HG02943 (cell line): ENCODE data around the gene CHRM1.

Experiments used
- ATAC-seq: cut with Tn5 transposase; IDR thresholded peaks from one replicate; pipeline ENCODE4 v1.9.1; 2021; ENCODE audit warnings: mild to moderate bottlenecking, low read depth, moderate library complexity; ENCODE audit not compliant: unreplicated experiment

CHRM1 gene

GRCh38 chr11:62926680-62927455, 5.7 kb upstream of the CHRM1 start:
- no peak for ATAC-seq

DNA sequence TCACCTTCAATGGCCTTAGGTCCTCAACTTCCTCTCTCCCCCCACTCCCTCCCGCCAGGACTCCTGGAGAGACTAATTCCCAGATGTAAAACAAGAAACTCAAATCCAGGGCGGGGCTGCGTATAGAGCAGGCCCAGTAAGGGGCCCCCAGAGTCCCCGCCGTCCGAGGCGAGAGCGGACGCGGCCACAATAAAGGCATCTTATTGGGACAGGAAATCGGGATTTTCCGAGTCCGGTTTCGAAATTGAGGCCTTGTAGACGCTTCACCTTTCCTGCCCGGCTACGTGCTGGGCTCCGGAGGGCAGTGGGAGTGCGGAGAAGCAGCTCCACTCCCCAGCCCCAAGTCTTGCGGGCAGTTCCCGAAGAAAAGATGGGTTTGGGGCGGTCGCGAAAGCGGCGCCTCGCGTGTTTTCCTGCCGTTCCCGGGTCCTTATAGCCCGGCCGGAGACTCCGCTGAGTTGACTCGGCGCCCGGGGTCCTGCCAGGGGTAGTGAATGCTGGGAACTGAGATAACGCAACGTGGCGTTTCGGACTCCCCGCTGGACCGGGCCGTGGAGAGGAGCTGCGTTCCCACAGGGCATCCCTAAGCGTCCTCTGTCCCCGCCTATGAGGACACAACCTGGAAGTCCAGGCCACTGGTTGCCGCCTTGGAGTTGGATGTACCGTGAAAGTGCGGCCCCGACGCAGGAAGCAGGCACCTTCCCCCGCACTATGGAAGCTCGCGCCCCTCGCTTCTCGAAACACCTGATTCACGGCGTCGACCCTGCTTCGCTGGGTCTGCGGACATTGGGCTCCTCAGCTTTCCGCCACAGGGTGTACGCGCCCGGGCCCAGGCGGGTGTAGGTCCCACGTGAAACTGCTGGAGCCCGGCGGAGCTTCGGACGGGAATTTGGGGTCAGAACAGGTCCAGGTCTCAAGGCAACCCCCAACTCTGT, 4.8 kb upstream of the CHRM1 start:
- ATAC-seq = no peak

- no peak for ATAC-seq
These were observed 4.1 kb upstream of the CHRM1 start for GRCh38 chr11:62925308-62925707.

- no peak for ATAC-seq
These were observed 2.6 kb upstream of the CHRM1 start for GRCh38 chr11:62923601-62924411.

DNA sequence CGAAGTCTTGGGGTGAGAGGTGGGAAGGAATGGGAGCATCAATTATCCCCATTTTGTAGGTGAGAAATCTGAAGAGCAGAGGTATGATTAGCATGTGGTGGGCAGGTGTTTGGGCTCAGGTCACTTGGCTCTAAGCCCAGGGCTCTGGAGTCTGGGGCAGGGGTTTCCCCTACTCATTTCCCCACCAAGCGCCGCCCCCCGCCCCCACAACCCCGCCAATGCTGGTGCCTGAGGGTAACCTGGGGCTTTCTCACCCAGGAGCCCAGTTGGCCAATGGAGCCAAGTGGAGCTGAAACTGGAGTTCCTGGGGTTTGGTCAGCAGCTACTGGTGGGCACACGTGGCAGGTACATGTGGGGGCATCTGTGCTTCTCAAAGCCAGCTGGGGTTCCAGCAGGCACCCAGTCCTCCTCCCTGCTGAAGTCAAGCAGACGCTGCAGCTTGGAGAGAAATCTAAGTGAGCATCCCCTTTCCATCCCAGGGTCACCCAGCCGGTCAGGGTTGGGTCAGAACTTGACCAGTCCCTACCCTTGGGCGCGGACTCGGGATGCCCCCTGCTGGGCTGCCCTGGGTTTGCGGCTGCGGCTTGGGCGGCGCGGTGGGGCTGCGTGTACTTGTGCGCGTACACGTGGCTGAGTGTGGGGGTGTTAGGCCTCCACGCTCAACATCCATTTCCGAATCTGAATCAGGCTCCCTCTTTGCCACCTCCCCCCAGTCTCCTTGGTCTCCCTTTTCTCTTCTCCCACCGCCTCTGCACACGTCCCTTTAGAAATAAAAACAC, 1.7 kb upstream of the CHRM1 start:
- no peak for ATAC-seq

- ATAC-seq = no peak
These were observed 1.0 kb upstream of the CHRM1 start for GRCh38 chr11:62922189-62922589.

DNA sequence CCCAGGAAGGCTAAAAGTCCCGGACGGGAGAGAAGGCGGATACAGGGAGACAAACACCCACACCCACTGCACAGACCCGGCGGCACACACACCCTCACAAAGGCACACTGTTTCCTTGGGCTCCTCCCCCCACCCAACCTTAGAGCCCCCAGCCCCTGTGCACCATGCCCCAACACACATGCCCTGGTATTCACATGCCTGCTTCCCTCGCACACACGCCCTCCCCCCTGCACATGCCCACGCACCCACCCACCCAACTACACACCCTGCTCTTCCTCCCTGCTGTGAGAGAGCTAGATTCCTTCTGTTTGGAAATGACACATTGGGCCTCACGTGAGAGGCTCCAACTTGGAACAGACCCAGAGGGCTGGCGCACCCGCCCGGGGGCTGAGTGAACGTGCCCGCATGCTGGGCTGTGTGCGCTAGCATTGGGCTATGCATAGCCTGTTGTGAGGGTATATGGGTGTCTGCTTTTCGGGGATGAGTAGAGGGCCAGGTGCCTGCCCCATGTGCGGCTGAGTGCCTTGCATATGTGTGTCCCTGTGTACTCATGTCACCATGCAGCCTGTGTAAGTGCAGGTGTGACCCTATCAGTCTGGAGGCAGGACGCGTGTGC, 518 bp upstream of the CHRM1 start:
- ATAC-seq = no peak

GRCh38 chr11:62919898-62920640, 1.1 kb downstream of the CHRM1 start:
- no peak for ATAC-seq

- ATAC-seq = no peak
These were observed 1.7 kb downstream of the CHRM1 start for GRCh38 chr11:62919476-62919875.

DNA sequence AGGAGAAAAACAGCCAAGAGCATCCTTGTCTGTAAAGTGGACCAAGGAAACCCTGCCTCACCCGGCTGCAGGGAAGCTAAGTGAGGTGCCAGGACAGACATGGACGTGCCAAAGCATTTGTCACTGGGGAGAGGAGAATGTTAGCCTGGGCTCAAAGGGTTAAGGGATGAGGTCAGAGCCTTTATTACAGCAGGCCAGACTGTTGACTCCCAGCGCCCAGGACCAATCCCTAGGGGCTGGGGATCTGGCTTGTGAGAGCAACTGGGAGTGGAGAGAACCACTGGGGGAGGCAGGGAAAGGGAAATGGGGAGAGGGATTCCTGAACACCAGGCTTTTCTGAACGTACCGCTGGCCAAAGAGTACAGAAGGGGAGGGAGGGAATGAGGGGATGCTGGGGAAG, 2.6 kb downstream of the CHRM1 start:
- no peak for ATAC-seq

DNA sequence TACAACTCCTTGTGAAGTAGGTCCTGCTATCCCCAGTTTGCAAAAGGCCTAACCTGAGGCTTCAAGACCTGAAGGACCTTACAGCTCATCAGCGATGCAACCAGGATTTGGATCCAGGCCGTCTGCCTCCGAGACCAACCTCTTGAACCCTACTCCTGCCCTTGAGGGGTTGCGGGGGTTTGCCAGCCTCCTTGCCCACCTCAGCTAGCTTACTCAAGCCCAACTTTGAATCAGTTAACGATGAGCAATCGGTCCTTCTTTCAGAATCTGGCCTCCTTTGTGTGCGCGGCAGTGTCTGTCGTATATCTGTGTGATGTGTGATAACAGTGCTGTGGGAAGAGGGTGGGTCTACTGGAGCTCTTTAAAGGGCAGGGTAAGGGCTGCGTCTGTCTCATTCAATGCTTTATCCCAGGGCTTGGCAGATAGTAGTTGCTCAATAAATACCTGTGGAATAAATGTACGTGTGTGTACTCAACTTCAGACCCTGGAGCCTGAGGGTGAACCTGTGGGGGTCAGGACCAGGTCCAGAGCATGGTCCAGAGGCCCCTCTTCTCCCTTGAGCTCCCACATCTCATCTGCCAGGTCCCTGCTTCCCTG, 3.2 kb downstream of the CHRM1 start:
- no peak for ATAC-seq

DNA sequence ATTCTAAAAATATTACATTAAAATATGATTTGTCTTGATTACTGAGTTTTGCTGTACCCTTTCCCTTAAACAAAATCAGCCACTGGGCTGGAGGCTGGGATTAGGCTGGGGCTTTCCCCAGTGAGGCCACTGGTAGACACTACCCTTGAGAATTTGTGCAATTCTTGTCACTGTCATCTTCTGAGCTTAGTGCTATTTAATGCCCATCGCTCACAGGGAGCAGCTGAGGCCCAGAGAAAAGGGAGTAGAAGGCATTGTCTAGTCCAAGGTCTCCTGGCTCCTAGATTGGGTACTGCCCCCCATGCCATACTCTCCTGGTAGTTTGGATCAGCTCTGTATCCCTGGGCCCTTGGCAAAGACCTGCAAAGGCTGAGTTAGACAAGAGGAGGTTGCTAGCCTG, 6.7 kb downstream of the CHRM1 start:
- no peak for ATAC-seq

- no peak for ATAC-seq
These were observed 8.9 kb downstream of the CHRM1 start for GRCh38 chr11:62912268-62912667.

GRCh38 chr11:62911137-62912130, 9.7 kb downstream of the CHRM1 start:
- no peak for ATAC-seq

- no peak for ATAC-seq
These were observed 10.9 kb downstream of the CHRM1 start for GRCh38 chr11:62910141-62910882.

GRCh38 chr11:62909107-62909894, 11.9 kb downstream of the CHRM1 start:
- ATAC-seq = no peak
